GM12891 (cell line): ENCODE data around the gene AMIGO3.

Experiments
- PAX5 ChIP-seq: IDR thresholded peaks from 2 replicates; pipeline ENCODE4 v1.6.1; 2011; ENCODE audit warnings: low read length, moderate library complexity, mild to moderate bottlenecking; ENCODE audit not compliant: insufficient read depth, severe bottlenecking
- POLR2A ChIP-seq: IDR thresholded peaks from 2 replicates; pipeline ENCODE4 v1.6.1; 2011; ENCODE audit warnings: low read depth, low read length, control low read depth
- POLR2AphosphoS5 ChIP-seq: IDR thresholded peaks from 2 replicates; pipeline ENCODE4 v1.6.1; 2011; ENCODE audit warnings: low read depth, low read length, control low read depth
- SPI1 ChIP-seq: IDR thresholded peaks from 2 replicates; pipeline ENCODE4 v1.6.1; 2011; ENCODE audit warnings: low read depth, low read length, control low read depth
- TAF1 ChIP-seq: IDR thresholded peaks from 2 replicates; pipeline ENCODE4 v1.6.1; 2011; ENCODE audit warnings: low read depth, low read length, control low read depth

GRCh38 chr3:49732597-49732996 lies 13.1 kb upstream of the AMIGO3 start:
- no peak for TF ChIP-seq TAF1
- TF ChIP-seq POLR2AphosphoS5 = no peak
- no peak for TF ChIP-seq POLR2A
- no peak for TF ChIP-seq PAX5
- no peak for TF ChIP-seq SPI1
